T-helper 2 cell treated with Interferon-gamma antibody and Interleukin-4, amounts not matched to agents 5 μg/mL and 100 μg/mL, for 36 hours (primary cell): ENCODE data around the gene AGTRAP.

Experiments
- DNase-seq: peaks from one replicate; pipeline ENCODE4 v3.0.0; 2021; ENCODE audit warnings: low spot score
- H3K27ac Mint-ChIP-seq: one replicate; pipeline ENCODE4 v1.8.0; 2021; ENCODE audit warnings: mild to moderate bottlenecking, mixed read lengths
- H3K27me3 Mint-ChIP-seq: one replicate; pipeline ENCODE4 v1.8.0; 2021; ENCODE audit warnings: low read depth, mixed read lengths
- H3K36me3 Mint-ChIP-seq: one replicate; pipeline ENCODE4 v1.8.0; 2021; ENCODE audit warnings: low read depth, mixed read lengths
- H3K4me1 Mint-ChIP-seq: one replicate; pipeline ENCODE4 v1.8.0; 2021; ENCODE audit warnings: low read depth, mixed read lengths
- H3K4me3 Mint-ChIP-seq: one replicate; pipeline ENCODE4 v1.8.0; 2022; ENCODE audit warnings: mild to moderate bottlenecking, moderate library complexity, mixed read lengths
- H3K9me3 Mint-ChIP-seq: one replicate; pipeline ENCODE4 v1.8.0; 2021; ENCODE audit warnings: mixed read lengths

The AGTRAP gene

GRCh38 chr1:11782127-11782708 lies 46.3 kb downstream of the AGTRAP start:
- Mint-ChIP-seq H3K4me1 (no peaks in the 10 kb centered on the region), H3K27me3 (peaks cover 2% of the 10 kb centered on the region), H3K27ac (no peak overlapping the region), H3K4me3 (no peak overlapping the region), H3K36me3 (no peaks in the 10 kb centered on the region), H3K9me3 (no peaks in the 10 kb centered on the region)
- no peak for DNase-seq

GRCh38 chr1:11783556-11783955 lies 47.6 kb downstream of the AGTRAP start:
- Mint-ChIP-seq H3K36me3 (no peaks in the 10 kb centered on the region), H3K9me3 (no peaks in the 10 kb centered on the region), H3K4me1 (no peaks in the 10 kb centered on the region), H3K27ac (no peak overlapping the region), H3K4me3 (no peak overlapping the region), H3K27me3 (peaks cover 2% of the 10 kb centered on the region)
- no peak for DNase-seq

- H3K27me3 Mint-ChIP-seq: peaks cover 2% of the 10 kb centered on the region
- no peaks in the 10 kb centered on the region for H3K36me3 Mint-ChIP-seq
- no peaks in the 10 kb centered on the region for H3K4me1 Mint-ChIP-seq
- DNase-seq: no peak
- no peak overlapping the region for H3K4me3 Mint-ChIP-seq
- H3K27ac Mint-ChIP-seq: no peak overlapping the region
- no peaks in the 10 kb centered on the region for H3K9me3 Mint-ChIP-seq
Measured at GRCh38 chr1:11784256-11784992, 48.5 kb downstream of the AGTRAP start.

- no peaks in the 10 kb centered on the region for H3K4me1 Mint-ChIP-seq
- peak; percentile 37 for DNase-seq
- peaks cover under 1% of the 10 kb centered on the region for H3K36me3 Mint-ChIP-seq
- H3K27ac Mint-ChIP-seq: no peak overlapping the region
- no peaks in the 10 kb centered on the region for H3K9me3 Mint-ChIP-seq
- no peak overlapping the region for H3K4me3 Mint-ChIP-seq
- H3K27me3 Mint-ChIP-seq: peaks cover 2% of the 10 kb centered on the region
Measured at GRCh38 chr1:11784993-11785769, 49.2 kb downstream of the AGTRAP start.

GRCh38 chr1:11786168-11786567 lies 50.2 kb downstream of the AGTRAP start:
- Mint-ChIP-seq H3K36me3 (peaks cover 6% of the 10 kb centered on the region), H3K9me3 (no peaks in the 10 kb centered on the region), H3K4me3 (no peak overlapping the region), H3K27ac (no peak overlapping the region), H3K4me1 (no peaks in the 10 kb centered on the region), H3K27me3 (no peaks in the 10 kb centered on the region)
- no peak for DNase-seq

- no peak overlapping the region for H3K27ac Mint-ChIP-seq
- no peak for DNase-seq
Measured at GRCh38 chr1:11787251-11787803, 51.4 kb downstream of the AGTRAP start.

GRCh38 chr1:11787804-11788436 lies 52.0 kb downstream of the AGTRAP start:
- H3K27me3 Mint-ChIP-seq: no peaks in the 10 kb centered on the region
- no peaks in the 10 kb centered on the region for H3K4me1 Mint-ChIP-seq
- H3K9me3 Mint-ChIP-seq: no peaks in the 10 kb centered on the region
- no peak overlapping the region for H3K27ac Mint-ChIP-seq
- no peak overlapping the region for H3K4me3 Mint-ChIP-seq
- no peak for DNase-seq
- peaks cover 17% of the 10 kb centered on the region for H3K36me3 Mint-ChIP-seq

More at GRCh38 chr1:11787251-11787803, 51.4 kb downstream of the AGTRAP start:
- no peak overlapping the region for H3K4me3 Mint-ChIP-seq
- no peaks in the 10 kb centered on the region for H3K9me3 Mint-ChIP-seq
- H3K4me1 Mint-ChIP-seq: no peaks in the 10 kb centered on the region
- H3K36me3 Mint-ChIP-seq: peaks cover 11% of the 10 kb centered on the region
- no peaks in the 10 kb centered on the region for H3K27me3 Mint-ChIP-seq

GRCh38 chr1:11788549-11789053 lies 52.7 kb downstream of the AGTRAP start:
- no peak for DNase-seq
- H3K4me3 Mint-ChIP-seq: no peak overlapping the region
- no peaks in the 10 kb centered on the region for H3K9me3 Mint-ChIP-seq
- no peaks in the 10 kb centered on the region for H3K4me1 Mint-ChIP-seq
- peaks cover 17% of the 10 kb centered on the region for H3K36me3 Mint-ChIP-seq
- no peak overlapping the region for H3K27ac Mint-ChIP-seq
- no peaks in the 10 kb centered on the region for H3K27me3 Mint-ChIP-seq

- H3K4me3 Mint-ChIP-seq: no peak overlapping the region
Measured at GRCh38 chr1:11789126-11790067, 53.5 kb downstream of the AGTRAP start.

GRCh38 chr1:11790101-11790879 lies 54.4 kb downstream of the AGTRAP start:
- Mint-ChIP-seq H3K4me3 (no peak overlapping the region), H3K36me3 (peaks cover 23% of the 10 kb centered on the region), H3K4me1 (no peaks in the 10 kb centered on the region), H3K9me3 (no peaks in the 10 kb centered on the region), H3K27me3 (no peaks in the 10 kb centered on the region), H3K27ac (no peak overlapping the region)
- DNase-seq: no peak

More at GRCh38 chr1:11789126-11790067, 53.5 kb downstream of the AGTRAP start:
- Mint-ChIP-seq H3K9me3 (no peaks in the 10 kb centered on the region), H3K36me3 (peaks cover 18% of the 10 kb centered on the region), H3K27ac (no peak overlapping the region), H3K27me3 (no peaks in the 10 kb centered on the region), H3K4me1 (no peaks in the 10 kb centered on the region)
- no peak for DNase-seq

- H3K27ac Mint-ChIP-seq: peak overlapping the region; percentile 56
- H3K27me3 Mint-ChIP-seq: no peaks in the 10 kb centered on the region
- H3K36me3 Mint-ChIP-seq: peaks cover 31% of the 10 kb centered on the region
- H3K9me3 Mint-ChIP-seq: no peaks in the 10 kb centered on the region
- H3K4me3 Mint-ChIP-seq: no peak overlapping the region
- DNase-seq: no peak
- H3K4me1 Mint-ChIP-seq: no peaks in the 10 kb centered on the region
Measured at GRCh38 chr1:11790880-11791715, 55.2 kb downstream of the AGTRAP start.
